HG03521 (cell line): ENCODE measurements around the gene KLHL14.

Experiments used
- ATAC-seq: cut with Tn5 transposase; IDR thresholded peaks from one replicate; pipeline ENCODE4 v1.9.1; 2021; ENCODE audit warnings: mild to moderate bottlenecking, moderate library complexity; ENCODE audit not compliant: unreplicated experiment

The KLHL14 gene

DNA sequence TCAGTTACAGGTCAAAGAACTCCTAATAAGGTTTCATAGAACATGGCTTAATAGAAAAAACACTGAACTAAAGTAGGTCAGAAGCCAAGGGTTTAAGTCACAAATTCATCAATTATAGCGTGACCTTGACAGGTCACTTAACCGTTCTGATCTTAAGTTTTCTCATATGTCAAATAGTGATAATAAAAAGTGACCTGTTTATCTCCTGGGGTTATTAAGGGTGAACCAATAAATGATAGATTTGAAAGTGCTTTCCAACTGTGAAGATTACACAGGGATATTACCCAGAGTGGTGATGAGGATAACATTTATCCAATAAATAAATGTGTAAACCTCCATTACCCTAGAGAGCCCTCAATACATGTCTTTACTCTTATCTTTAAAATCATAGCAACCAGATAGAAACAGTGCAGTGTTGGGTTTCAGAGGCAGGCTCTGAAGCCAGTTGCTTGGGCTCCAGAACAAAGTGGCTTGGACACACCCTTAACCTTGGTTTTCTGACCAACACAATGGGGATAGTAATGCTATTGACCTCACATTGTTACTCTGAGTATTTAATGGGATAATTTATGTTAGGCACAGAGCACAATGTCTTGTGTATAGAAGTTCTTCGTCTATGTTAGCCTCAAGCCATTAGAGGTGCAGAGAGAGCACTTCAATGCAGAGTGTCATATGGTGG is 48.6 kb downstream of the KLHL14 start:
- no peak for ATAC-seq

DNA sequence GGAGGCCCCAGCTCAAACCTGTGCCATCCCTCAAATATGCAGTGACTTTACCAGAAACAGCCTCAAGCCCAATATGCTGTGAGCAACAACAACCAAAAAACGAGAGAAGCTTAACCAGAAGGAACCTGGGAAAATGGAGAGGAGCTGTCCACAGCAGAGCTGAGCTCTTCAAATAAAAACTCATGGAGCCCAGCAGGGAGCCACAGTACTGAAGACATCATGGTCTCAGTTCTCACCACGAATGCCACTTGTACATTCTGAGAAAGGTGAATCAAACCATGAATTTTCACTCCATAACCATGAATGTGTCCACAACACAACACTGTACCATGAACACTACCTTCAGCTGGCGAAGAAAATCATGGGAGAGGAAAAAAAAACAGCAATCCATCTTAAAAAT is 50.5 kb downstream of the KLHL14 start:
- ATAC-seq, result no peak

DNA sequence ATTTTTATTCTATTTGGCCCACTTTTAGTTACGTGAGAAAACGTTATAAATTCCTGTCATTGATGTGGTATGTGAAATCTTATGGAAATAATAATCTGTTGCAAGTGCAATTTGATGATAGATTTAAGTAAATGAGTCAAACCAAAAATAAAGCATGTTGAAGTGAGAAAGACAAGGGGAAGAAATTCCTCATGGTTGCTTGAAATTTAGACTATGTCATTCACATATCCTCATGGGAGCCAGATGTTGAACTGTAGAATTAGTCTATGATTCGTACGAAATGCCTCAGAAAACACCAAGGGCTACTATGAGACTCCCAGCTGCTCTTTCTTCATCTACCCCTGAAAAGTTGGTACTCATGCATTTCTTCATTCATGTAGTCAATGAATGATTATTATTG is 55.7 kb downstream of the KLHL14 start:
- ATAC-seq, result no peak

DNA sequence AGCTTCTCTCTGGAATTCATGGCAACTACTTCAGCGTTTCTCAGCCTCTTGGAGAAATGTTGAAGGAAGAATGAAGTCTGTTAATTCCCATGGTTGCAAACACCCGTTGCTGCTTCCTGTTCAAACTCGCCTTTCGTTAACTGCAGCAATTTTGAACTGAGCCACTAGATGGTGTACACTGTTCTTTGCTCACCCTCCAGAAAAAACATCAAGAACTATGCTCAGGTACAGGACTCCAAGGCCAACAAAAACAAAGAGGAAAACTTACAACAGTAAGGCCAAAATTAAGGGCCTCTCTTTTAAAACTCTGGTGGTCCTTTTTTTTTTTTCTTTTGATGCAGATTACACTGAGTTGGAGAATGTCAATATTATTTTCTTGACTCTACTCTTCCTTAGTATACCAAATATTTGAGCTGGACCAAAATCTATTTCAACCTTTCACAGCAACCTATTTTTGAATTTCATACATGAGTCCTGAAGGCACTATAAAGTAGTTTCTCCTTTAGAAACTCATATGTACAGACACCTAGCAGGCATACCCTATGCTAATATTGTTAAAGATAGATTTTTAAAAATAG is 58.2 kb downstream of the KLHL14 start:
- peak; percentile 98 for ATAC-seq

DNA sequence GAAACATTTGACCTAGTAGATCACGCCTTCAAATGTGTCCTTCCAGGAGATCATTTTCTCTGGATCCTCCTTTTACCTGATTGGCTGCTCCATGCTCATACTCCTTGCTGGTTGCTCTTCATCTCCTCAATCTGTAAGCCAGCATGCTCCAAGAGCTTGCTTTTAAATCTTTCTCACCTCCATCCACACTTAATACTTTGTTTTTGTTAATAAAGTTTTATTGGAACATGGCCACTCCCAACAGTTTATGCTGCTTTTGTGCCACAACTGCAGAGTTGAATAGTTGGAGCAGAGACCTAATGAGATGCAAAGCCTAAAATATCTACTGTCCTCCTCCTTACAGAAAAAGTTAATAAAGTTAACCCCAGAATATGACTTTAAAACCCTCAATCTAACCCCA is 60.0 kb downstream of the KLHL14 start:
- no peak for ATAC-seq

DNA sequence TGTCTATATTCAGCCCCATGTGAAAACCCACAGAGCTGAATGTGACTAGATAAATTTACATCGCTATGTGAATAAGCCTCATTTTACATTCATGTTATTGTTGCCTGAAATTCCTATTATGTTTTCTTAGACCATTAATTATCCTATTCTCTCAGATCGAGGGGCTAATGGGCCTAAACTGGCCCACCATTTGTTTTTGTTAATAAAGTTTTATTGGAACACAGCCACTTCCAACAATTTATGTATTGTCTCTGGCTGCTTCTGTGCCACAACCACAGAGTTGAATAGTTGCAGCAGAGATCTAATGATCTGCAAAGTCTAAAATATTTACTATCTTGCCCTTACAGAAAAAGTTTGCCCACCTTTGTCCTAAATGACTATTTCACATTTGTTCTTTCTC is 61.0 kb downstream of the KLHL14 start:
- no peak for ATAC-seq

DNA sequence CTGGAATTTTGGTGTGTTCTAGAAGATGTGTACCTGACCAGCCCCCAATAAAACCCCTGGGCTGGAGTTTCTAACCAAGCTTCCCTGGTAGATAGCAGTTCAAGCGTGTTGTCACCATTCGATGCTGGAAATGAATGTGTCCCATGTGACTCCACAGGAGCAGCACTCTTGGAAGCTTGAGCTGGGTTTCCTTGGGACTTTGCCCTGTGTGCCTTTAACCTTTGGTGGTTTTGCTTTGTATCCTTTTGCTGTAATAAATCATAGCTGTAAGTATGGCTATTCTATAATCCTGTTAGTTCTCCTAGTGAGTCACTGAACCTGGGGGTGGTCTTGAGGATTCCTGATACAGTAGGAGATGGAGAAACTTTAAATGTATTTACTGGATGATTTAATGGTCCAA is 65.2 kb downstream of the KLHL14 start:
- no peak for ATAC-seq

DNA sequence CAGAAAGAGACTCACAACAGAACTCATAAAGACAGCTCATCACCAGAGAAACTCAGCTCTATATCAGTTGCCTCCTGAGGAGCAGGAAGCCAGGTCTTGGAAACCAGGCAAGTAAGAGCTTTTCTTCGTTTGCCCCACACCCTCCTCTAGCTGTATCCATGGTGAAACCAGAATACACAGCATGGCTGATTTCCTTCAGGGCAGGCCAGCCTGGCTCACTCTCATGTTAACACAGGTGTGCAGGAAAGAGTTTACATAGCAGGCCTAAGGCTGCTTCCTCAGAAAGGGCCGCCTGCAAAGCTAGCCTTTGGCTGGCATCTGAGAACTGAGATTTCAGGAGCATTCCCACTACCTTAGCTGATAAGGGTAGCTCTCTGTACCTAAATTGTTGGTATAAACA is 65.7 kb downstream of the KLHL14 start:
- ATAC-seq, result no peak

DNA sequence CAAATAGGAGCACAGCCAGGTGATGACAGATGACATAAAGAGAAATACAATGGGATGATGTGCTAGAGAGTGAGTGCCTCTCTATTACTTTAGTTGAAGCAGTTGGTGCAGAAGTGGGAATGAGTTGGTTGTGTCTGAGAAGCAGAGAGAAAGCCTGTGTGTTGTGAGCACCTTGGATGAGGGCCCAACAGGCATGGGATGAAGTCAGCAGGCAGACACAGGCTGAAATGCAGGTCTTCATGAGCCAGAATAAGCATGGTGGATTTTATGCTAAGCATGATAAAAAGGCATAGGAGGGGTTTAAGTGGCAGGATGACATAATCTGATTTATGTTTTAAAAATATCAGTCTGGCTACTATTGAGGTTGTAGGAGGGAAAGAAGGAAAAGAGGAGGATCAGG is 71.5 kb downstream of the KLHL14 start:
- no peak for ATAC-seq

DNA sequence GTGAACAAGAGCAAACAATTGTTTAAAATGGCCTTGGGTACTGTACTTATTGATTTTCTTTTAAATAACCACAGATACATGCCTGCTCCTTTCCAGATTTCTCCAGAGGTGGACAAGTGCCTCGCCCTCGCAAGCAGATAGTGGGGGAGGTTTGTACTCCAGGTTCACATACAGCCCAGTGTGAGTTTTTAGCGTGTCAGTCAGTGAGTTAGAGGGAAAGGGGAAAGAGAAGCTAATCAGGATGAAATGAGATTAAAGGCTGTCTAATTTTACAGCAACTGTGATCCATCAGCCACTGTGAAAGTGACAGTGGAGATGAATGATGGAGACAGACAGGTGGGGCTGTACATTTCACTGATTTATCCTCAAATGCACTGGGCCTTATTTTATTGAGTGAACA is 74.7 kb downstream of the KLHL14 start:
- ATAC-seq, result no peak

DNA sequence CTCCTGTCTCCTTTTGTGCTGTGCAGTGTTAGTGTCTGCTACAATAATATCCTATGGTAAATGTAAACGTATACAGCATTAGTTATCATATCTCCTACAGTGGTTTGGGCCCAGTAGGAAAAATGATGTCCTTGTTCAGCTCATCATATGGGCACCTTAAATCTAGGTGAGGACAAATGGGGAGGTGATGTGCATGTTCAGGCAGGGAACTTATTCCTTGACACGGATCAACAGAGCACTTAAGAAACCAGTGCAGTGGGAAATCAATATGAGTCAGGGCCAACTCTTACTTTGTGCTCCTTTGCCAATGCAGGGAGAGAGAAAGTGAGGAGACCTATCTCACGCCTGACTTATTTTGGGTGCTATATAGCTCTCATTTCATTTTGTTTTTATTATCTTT is 76.4 kb downstream of the KLHL14 start:
- no peak for ATAC-seq

DNA sequence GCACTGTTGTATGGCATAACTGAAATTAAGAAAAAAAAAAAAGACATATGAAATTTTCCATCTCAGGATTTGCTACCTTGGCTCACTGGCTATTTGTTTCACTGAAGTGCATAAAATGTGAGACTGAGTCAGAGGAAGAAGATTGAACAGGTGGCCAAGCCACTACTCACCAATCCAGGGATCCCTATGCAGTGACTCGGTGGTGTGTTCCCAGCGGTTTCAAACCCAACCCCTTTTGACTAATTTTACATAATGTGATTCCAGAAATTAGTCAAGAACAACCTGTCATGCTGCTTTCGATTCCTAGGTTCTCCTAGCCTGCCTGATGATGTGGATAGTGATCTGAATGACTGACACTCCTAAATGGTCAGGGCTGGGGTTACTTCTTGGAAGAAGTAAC is 77.3 kb downstream of the KLHL14 start:
- ATAC-seq, result no peak

DNA sequence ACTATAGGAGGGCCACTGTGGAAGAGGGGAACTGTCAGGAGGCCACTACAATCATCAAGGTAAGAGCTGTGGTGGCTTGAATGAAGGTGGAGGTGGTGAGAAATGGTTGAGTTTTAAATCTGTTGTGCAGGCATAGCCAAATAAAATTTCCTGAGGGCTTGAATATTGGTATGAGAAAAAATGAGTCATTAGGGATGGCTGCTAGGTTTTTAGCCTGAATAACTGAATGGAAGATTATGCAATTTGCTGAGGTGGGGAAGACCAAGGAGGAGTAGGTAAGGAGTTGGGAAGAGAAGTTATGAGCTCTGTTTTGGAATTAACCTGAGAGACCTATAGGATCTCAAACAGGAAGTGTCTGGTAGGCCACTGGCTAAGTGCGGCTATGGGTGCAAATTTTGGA is 84.0 kb downstream of the KLHL14 start:
- ATAC-seq, result no peak

DNA sequence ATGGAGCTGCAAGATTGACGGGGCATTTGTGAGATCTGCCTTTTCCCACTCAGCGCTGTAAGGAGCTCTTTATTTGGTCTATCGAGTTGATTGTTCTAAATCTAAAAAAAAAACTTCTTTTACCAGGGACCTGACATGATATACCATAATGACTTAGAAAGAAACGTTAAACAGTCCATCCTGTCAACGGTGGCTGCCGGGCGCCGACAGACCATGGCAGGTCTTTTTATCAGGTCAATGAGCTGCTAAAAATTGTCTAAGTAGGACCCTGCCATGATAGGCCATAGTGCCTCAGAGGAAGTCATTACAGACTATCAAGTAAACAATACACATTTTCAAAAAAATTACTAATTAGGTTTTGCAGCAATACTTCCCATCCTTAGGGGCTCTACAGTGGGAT is 87.9 kb downstream of the KLHL14 start:
- no peak for ATAC-seq

DNA sequence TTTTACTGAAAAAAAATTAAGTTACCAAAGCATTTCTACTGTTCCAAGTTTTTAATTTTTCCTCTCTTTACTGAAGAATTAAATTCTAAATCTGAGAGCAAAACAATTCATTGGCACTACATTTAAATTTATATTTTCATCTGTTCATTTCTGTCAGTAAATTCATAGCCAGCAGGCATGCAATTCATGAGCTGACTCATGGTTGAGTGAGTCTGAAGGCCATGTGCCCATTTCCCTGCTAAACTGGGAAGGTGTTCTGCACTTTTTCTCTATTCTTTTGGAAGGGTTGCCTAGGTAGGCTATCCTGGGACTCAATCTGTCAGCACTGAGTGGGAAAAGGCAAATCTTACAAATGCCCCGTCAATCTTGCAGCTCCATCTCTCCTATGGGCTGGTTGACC is 88.7 kb downstream of the KLHL14 start:
- ATAC-seq, result no peak

DNA sequence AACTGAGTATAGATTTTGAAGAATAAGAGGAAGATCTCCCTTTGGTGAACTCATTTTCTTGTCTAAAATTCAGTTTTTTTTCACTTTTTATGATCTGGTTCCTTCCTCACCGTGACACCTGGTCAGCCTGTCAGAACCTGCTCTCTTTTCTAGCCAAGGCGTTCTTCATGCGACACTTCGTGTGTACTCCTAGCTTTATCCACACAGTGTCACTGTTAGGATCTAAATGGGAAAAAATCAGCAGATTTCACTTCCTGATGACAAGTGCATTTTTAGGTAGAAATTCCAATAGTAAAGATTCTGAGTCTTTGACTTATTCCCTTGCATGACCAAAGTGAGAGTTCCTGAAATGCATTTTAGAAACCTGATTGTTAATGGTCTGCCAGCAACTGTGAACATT is 89.8 kb downstream of the KLHL14 start:
- ATAC-seq, result no peak

DNA sequence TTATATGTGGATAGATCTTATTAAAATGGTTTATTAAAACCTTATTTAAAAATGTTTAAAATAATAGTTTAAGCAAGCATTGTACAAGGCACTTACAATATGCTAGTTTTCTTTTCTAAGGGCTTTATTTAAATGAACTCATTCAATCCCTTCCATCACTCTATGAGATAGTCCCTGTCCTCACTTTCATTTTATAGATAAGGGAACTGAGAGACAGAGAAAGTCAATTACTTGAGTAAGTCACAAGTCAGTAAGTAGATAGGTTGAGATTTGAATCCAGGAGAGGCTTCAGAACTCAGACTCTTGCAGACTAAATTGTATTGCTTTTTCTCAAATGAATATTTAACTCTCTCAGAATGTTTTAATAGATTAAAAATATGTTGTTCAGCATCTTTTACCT is 95.2 kb downstream of the KLHL14 start:
- ATAC-seq, result no peak

DNA sequence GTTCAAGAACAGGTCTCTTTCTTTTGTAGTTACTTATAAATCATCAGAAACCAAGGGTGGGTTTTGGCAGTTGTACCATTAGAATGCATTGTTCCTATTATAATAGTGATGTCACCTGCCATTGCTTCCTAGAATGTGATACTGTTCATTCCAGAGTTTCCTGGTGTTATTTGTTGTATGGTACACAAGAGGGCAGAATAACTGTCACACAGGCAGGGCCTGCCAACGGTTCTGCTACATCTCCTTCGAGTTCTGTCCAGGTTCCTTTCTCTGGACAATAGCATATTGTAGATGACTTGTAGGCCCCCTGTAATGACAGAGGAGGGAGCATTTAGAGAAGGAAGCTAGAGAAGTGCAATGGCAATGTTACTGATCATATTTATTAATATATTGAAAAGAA is 98.3 kb downstream of the KLHL14 start:
- ATAC-seq, result no peak

DNA sequence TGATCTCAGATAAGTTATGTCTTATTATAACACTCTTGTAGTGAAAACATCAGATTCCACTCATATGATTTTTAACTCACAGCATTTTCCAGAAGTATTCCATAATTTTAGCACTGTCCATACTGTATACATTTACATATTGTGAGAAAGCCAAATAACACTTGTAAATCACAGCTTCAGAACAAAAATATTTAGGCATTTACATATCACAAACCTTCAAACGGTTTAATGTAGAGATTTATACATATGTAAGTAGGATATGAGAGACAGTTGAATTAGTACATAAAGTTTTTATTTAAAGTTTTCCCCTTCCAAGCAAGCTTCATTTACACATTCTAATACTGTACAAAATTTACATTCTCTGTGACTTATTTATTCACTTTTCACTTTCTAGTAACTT is 100.4 kb downstream of the KLHL14 start:
- no peak for ATAC-seq

DNA sequence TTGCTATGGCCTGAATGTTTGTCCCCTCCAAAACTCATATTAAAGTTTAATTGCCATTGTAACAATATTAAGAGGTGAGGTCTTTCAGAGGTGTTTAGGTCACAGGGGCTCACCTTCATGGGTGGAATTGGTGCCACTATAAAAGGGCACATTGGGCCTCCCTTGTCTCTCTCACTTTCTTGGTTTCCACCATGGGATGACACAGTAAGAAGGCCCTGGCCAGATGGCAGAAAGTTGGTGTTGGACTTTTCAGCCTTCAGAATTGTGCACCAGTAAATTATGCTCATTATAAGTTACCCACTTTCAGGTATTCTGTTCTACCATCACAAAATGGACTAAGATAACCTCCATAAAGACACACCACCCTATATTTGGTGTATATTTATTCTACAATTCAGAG is 102.1 kb downstream of the KLHL14 start:
- no peak for ATAC-seq

DNA sequence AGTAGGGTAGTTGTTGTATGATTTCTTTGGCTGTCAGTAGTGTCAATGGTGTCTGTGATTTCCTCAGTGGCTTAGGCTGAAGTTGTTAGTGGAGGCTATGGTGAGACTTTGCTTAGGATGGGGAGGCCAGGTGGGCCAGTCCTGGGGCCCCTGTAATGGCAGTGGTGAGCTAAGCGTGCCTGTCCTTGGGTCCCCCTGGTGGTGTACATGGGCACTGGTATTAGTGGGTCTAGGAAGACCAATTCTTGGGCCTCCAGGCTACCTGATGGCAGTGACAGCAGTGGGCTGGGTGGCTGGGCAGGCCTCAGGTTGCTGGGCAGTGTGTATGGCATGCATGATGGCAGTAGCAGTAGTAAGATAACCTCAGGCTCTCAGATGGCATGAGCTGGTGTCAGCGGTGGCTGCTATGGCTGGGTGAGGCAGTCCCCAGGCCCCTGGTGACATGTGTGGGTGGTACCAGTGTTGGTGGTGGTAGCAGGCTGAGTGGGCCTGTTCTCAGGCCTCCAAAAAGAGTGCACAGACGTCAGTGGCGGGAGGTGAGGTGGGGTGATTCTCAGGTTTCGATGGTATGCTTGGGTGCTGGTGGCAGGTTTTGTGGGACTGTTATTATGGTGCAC is 103.2 kb downstream of the KLHL14 start:
- ATAC-seq, result no peak

DNA sequence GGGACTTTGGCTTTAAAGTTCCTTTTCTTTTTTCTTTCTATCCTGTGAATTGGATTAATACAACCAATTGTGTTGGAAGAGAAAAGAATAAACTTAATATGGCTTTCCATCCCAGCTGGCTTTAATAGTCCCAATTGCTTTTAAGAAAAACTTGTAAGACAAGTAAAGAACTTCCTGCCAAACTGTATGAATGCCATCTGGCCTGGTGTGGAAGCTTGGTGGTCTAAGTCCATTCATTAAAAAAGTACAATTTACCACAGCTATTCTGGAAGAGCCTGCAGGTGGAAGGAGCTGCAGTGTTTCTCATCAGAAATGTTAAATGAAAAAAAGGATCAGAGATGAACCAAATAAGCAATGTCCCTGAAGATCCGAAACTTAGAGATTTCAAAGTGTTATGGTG is 103.9 kb downstream of the KLHL14 start:
- ATAC-seq, result no peak
